GM06990 (cell line): ENCODE measurements around the gene PALMD.

Experiments
- DNase-seq: peaks from one replicate; pipeline ENCODE4 v3.0.0-alpha.2; 2011; ENCODE audit not compliant: insufficient read length; ENCODE audit errors: extremely low read depth
- H3K27me3 ChIP-seq: replicated peaks from 2 replicates; pipeline ENCODE4 v1.6.0; 2011; ENCODE audit warnings: low read length; ENCODE audit not compliant: control insufficient read depth, insufficient read depth
- H3K36me3 ChIP-seq: 2 replicates; pipeline ENCODE4 v1.5.1; 2011; ENCODE audit warnings: low read length; ENCODE audit not compliant: control insufficient read depth, insufficient read depth
- H3K4me3 ChIP-seq: replicated peaks from 2 replicates; pipeline ENCODE4 v1.5.1; 2011; ENCODE audit warnings: low read depth, mild to moderate bottlenecking, control low read depth, low read length
- CTCF ChIP-seq: IDR thresholded peaks from 2 replicates; pipeline ENCODE4 v1.5.1; 2011; ENCODE audit warnings: low read length, control low read depth, mild to moderate bottlenecking, inconsistent platforms; ENCODE audit not compliant: insufficient read depth, poor library complexity, severe bottlenecking

PALMD gene

DNA sequence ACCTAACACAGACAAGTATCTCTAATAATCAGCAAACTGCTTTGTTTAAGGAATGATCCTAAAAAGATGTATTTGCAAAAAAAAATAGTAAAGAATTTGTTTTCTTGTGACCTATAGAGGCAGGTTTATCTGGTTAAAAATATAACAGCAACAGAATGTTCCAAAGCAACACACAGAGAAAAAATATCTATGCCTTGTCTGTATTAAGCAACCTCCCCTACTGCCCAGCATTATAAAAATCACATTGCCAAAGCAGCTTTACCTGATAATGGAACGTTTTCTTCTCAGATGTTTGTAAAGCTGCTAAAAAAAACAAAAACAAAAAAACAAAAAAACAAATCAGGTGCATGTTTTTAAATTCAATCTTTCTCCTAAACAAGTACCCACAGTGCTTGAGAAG lies 24.7 kb downstream of the PALMD start:
- DNase-seq, result no peak
- no peaks in the 10 kb centered on the region for H3K36me3 ChIP-seq
- H3K27me3 ChIP-seq, result no peaks in the 10 kb centered on the region
- TF ChIP-seq CTCF, result no peak
- H3K4me3 ChIP-seq, result no peak overlapping the region

DNA sequence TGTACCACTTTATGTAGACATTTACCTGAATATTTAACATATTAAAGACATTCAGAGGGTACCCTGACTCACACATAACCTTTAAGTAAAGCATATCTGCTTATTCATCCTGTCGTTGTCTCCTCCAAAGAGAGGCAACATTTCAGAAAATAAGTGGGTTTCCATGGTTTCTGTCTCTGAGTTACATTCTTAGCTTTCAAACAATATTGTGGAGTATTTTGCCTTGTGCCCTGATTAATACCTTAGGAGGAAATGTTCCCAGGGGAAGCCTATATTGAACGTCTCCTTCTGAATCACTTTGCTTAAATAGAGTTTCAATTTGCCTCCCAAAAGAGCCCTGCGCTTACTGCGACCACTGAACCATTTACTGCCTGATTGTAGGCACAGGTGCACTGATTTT lies 26.1 kb downstream of the PALMD start:
- no peak for DNase-seq
- no peaks in the 10 kb centered on the region for H3K36me3 ChIP-seq
- H3K27me3 ChIP-seq, result no peaks in the 10 kb centered on the region
- TF ChIP-seq CTCF, result no peak
- H3K4me3 ChIP-seq, result no peak overlapping the region

- Histone ChIP-seq H3K27me3 (no peaks in the 10 kb centered on the region), H3K4me3 (no peak overlapping the region), H3K36me3 (no peaks in the 10 kb centered on the region)
- TF ChIP-seq CTCF, result no peak
- no peak for DNase-seq
Observed at GRCh38 chr1:99672530-99673213, 26.8 kb downstream of the PALMD start.

DNA sequence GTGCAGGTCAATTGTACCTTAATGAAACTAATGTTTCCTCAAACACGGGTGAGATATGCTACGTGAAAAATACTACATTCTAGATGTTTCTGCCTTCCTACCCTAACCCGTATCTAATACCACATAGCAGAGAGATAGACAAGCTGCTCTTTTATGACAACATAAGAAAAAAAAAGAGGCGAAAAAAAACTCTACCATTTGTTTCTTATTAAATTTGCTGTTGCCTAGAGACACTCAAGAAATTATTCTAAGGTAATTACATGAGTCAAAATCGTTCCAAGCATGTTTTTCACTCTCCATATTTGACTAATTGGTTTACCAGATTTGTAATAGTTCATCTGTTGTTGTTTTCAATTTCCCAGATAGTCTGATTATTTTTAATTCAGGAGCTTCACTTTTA lies 27.4 kb downstream of the PALMD start:
- no peaks in the 10 kb centered on the region for H3K27me3 ChIP-seq
- H3K36me3 ChIP-seq, result no peaks in the 10 kb centered on the region
- H3K4me3 ChIP-seq, result no peak overlapping the region
- DNase-seq, result no peak
- no peak for TF ChIP-seq CTCF

DNA sequence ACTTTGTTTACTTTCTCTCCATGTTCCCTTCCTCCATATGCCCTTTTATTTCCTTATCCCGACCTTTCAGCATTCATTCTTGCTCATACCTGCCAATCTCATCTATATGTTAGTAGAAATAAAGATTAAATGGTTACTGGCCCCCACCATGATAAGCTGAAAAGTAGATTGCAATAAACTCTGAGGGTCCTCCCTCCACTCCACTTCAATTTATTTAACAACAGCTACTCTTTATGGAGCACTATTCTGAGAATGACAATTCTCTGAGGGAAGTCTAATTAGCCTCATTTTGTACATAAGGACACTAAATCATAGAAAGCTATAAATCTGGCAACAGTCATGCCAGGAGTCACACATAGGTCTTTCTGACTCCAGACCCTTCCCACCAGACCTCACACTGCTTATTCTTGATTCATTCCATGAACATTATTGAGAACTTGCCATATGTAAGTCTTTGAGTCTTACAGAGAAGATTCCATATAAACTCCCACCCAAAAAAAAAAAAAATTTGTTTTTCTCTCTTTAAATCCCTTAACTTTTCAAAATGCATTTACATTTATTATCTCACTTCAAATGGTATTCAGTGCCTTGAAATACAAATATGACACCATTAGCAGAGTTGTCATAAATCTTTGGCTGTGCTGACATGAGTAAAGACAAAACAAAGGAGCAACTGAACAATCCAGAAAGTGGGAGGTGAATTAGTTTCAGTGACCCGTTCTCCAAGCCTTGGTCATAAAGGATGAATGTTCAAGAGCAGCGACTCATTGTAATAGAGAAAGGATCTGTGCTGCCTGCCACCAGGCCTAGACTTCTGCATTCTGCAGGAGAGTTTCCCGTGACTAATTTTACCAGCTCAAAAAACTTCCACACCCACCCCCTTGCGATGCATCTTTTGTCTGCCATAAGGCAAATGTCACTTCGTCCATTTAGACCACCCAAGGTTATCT lies 28.5 kb downstream of the PALMD start:
- TF ChIP-seq CTCF, result no peak
- Histone ChIP-seq H3K4me3 (no peak overlapping the region), H3K27me3 (no peaks in the 10 kb centered on the region), H3K36me3 (no peaks in the 10 kb centered on the region)
- DNase-seq, result no peak
